Uterus (tissue), 2 donors: ENCODE data around the gene P2RX4.

ENCODE experiments used
- POLR2A ChIP-seq, 2 donors: fragments of 450-650 bp; IDR thresholded peaks; one replicate each; pipeline ENCODE4 v1.6.1; 2016; ENCODE audit warnings: antibody characterized with exemption in 2 of 2, mild to moderate bottlenecking in 1 of 2, moderate library complexity in 1 of 2
- TF ChIP-seq, protein P1 (sequence below), 4 experiments: fragments of 200-600 bp in 2 of 4; fragments of 450-650 bp in 2 of 4; sonication (generic) in 2 of 4; IDR thresholded peaks; one replicate each; pipeline ENCODE4 v1.5.1; 2016 to 2019; ENCODE audit warnings: antibody characterized with exemption in 4 of 4, mild to moderate bottlenecking in 2 of 4, moderate library complexity in 1 of 4

DNA sequence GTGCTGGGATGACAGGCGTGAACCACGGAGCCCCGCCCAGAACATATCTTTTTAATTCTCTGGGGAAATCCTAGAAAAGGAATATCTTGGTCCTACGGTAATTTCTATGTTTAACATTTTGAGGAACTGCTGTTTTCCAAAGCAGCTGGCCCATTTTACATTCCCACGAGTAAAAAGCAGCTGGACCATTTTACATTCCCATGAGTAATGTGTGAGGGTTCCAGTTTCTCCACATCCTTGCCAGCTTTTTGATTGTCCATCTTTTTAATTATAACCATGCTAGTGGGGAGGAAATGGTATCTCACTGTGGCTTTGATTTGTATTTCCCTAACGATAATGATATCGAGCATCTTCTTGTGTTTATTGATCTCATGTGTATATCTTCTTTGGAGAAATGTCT lies 4.4 kb upstream of the P2RX4 start:
- TF ChIP-seq, protein P1, sequence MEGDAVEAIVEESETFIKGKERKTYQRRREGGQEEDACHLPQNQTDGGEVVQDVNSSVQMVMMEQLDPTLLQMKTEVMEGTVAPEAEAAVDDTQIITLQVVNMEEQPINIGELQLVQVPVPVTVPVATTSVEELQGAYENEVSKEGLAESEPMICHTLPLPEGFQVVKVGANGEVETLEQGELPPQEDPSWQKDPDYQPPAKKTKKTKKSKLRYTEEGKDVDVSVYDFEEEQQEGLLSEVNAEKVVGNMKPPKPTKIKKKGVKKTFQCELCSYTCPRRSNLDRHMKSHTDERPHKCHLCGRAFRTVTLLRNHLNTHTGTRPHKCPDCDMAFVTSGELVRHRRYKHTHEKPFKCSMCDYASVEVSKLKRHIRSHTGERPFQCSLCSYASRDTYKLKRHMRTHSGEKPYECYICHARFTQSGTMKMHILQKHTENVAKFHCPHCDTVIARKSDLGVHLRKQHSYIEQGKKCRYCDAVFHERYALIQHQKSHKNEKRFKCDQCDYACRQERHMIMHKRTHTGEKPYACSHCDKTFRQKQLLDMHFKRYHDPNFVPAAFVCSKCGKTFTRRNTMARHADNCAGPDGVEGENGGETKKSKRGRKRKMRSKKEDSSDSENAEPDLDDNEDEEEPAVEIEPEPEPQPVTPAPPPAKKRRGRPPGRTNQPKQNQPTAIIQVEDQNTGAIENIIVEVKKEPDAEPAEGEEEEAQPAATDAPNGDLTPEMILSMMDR (IDR thresholded peaks at IDR 0.05) = no peak
- TF ChIP-seq POLR2A (IDR thresholded peaks at IDR 0.05) = no peak
